Measurements from ENCODE around the gene PLPP1.

PLPP1 gene

DNA sequence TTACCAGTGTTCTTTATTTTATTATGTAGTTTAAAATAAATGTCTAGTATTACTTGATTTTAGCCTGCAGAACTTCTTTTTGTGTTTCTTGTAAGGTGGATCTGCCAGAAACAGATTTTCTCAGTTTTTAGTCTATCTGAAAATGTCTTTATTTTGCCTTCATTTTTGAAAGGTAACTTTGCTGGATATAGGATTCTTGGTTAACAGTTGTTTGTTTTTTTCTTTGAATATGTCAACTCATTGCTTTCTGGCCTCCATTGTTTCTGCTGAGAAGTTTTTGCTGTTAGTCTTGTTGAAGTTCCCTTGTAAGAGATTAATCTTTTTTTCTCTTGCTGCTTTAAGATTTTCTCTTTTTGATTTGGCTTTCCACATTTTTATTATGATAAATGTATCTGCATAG lies 151.5 kb downstream of the PLPP1 start:
- H3K36me3 ChIP-seq (ENCODE audit: control insufficient read depth, insufficient read depth, low read length) = peaks cover 53% of the 10 kb centered on the region

DNA sequence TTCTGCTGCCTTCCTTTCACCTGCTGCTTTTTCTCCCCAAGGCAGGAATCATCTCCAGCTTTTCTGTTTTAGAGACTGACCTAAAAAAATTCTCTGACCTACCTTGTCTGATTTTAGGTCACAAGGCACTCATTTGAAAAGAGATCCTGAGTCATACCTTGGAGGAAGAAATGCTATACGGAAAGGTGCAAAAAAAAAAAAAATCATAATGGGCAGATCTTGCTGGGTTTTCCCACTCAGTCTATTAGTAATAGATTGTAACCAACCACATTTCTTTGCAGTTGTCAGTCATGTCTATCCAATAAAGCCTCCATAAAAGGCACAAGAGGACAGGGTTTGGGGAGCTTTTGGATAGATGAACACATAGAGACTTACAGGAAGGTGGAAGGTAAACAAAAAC lies 157.0 kb downstream of the PLPP1 start:
- Histone ChIP-seq H3K27me3 (ENCODE audit: control insufficient read depth, insufficient read depth, low read length) (no peaks in the 10 kb centered on the region), H3K9ac (ENCODE audit: low read length) (no peak overlapping the region), H3K9me3 (ENCODE audit: control insufficient read depth, insufficient read depth, low read depth, low read length) (peaks cover 10% of the 10 kb centered on the region; the same call in 1 of the 2 replicates), H3K4me3 (ENCODE audit: low read depth, low read length) (no peak overlapping the region), H3K4me1 (ENCODE audit: control insufficient read depth, insufficient read depth, low read length) (no peaks in the 10 kb centered on the region), H3K27ac (ENCODE audit: low read depth, low read length) (no peak overlapping the region), H3K36me3 (ENCODE audit: control insufficient read depth, insufficient read depth, low read length) (peaks cover 66% of the 10 kb centered on the region)

More for the DNA sequence above, 151.5 kb downstream of the PLPP1 start:
- Histone ChIP-seq H3K27me3 (ENCODE audit: control insufficient read depth, insufficient read depth, low read length) (no peaks in the 10 kb centered on the region), H3K9ac (ENCODE audit: low read length) (no peak overlapping the region), H3K9me3 (ENCODE audit: control insufficient read depth, insufficient read depth, low read depth, low read length) (peaks cover 2% of the 10 kb centered on the region; the same call in 1 of the 2 replicates), H3K4me3 (ENCODE audit: low read depth, low read length) (no peak overlapping the region), H3K4me1 (ENCODE audit: control insufficient read depth, insufficient read depth, low read length) (no peaks in the 10 kb centered on the region), H3K27ac (ENCODE audit: low read depth, low read length) (no peak overlapping the region)
